OCI-LY1 (cell line): ENCODE results near the gene LINGO3.

Source experiments
- CTCF ChIP-seq: fragments of 200-600 bp; sonication (generic), shearing (Covaris generic); IDR thresholded peaks from 2 replicates; pipeline ENCODE4 v1.5.1; 2017; ENCODE audit warnings: mild to moderate bottlenecking, antibody characterized with exemption, low read length, moderate library complexity, mixed read lengths
- EZH2 ChIP-seq: fragments of 200-600 bp; sonication (generic), shearing (Covaris generic); IDR thresholded peaks from 2 replicates; pipeline ENCODE4 v1.8.0; 2017; ENCODE audit warnings: borderline replicate concordance, mixed run types, mild to moderate bottlenecking, antibody characterized with exemption, low read length, moderate library complexity, mixed read lengths

GRCh38 chr19:2315818-2316353, 7.9 kb upstream of the LINGO3 start:
- TF ChIP-seq CTCF (peak; percentile 62), EZH2 (no peak)
